Suprapubic skin (tissue), 3 donors: Measurements from ENCODE around the gene KIAA1671.

ENCODE experiments used
- EP300 ChIP-seq: sonication (generic); formaldehyde crosslinking; IDR thresholded peaks from one replicate; pipeline ENCODE4 v1.6.1; 2017; ENCODE audit warnings: antibody characterized with exemption
- TF ChIP-seq, protein P1 (sequence below), 2 donors: fragments of 200-600 bp in 1 of 2; fragments of 450-650 bp in 1 of 2; sonication (generic) in 1 of 2; IDR thresholded peaks; one replicate each; pipeline ENCODE4 v1.5.1; 2016 to 2019; ENCODE audit warnings: antibody characterized with exemption in 2 of 2, mild to moderate bottlenecking in 1 of 2, moderate library complexity in 1 of 2

DNA sequence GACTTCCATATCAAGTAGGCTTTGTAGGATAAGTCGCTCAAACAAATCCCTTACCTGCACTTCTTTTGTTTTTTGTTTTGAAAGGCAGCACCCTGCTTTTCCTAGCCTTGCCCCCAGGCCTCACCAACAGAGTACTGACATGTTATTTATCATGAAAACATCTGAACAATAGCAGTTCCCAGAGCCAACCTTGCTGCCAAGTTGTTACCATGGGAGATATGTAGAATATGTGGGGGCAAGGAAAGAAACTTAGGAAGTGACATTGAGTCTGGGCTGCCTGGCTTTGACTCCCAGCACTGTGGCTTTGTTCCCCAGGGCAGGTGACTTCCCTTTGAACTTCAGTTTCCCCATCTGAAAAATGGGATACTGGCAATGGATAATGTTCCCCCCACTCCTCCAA, 193.8 kb downstream of the KIAA1671 start:
- TF ChIP-seq, protein P1, sequence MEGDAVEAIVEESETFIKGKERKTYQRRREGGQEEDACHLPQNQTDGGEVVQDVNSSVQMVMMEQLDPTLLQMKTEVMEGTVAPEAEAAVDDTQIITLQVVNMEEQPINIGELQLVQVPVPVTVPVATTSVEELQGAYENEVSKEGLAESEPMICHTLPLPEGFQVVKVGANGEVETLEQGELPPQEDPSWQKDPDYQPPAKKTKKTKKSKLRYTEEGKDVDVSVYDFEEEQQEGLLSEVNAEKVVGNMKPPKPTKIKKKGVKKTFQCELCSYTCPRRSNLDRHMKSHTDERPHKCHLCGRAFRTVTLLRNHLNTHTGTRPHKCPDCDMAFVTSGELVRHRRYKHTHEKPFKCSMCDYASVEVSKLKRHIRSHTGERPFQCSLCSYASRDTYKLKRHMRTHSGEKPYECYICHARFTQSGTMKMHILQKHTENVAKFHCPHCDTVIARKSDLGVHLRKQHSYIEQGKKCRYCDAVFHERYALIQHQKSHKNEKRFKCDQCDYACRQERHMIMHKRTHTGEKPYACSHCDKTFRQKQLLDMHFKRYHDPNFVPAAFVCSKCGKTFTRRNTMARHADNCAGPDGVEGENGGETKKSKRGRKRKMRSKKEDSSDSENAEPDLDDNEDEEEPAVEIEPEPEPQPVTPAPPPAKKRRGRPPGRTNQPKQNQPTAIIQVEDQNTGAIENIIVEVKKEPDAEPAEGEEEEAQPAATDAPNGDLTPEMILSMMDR (IDR thresholded peaks at IDR 0.05) = no peak
- no peak for TF ChIP-seq EP300
